WTC11 (cell line): ENCODE results near the gene CDS1.

Source experiments
- PRDM15 ChIP-seq: sonication (generic); formaldehyde crosslinking; IDR thresholded peaks from 2 replicates; pipeline ENCODE4 v1.8.0; 2022; ENCODE audit warnings: missing genetic modification reagents
- ZNF671 ChIP-seq: fragments of 250-450 bp; sonication (Bioruptor Pico); IDR thresholded peaks from 2 replicates; pipeline ENCODE4 v1.8.0; 2021; ENCODE audit warnings: mild to moderate bottlenecking

DNA sequence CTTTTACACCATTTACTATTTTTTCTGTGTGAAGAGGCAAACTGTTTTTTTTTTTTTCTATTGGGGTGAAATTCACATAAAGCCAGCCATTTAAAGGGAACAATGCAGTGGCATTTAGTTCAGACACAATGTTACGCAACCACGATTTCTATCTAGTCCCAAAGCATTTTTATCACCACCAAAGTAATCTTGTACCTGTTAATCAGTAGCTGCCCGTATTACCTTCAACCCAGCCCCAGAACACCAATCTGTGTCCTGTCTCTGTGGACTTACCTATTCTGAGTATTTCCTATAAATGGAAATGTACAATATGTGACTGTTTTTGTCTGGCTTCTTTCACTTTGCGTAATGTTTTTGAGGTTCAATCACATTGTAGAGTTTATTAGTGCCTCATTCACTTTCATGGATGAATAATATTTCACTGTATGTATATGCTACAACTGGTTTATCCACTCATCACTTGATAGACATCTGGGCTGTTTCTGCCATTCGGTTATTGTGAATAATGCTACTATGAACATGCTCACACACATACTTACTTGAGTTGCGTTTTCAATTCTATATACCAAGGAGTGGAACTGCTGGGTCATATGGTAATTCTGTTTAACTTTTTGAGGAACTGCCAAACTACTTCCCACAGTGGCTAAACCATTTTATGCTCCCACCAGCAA is 116.2 kb downstream of the CDS1 start:
- TF ChIP-seq ZNF671 (CRISPR knock-in tag) (no peak), PRDM15 (CRISPR knock-in tag) (no peak)
